Psoas muscle (tissue), 8 donors: ENCODE data around the gene NFIB. TPM values are rescaled to one million over a fixed set of nuclear protein-coding genes. Genes with fewer than 3 reads are reported as not detected.

Experiments used
- ATAC-seq, 4 donors: fragments of 200-7000 bp; cut with Tn5 transposase; one replicate each; pipeline ENCODE4 v1.9.1; 2020; ENCODE audit warnings: moderate library complexity in 3 of 4, mild to moderate bottlenecking in 2 of 4
- DNase-seq, 2 donors: peaks; one replicate each; pipeline ENCODE4 v3.0.0-alpha.2; 2020
- H3K27ac ChIP-seq: fragments of 200-600 bp; one replicate; pipeline ENCODE4 v1.8.0; 2022
- H3K27me3 ChIP-seq, 3 donors: fragments of 200-600 bp in 1 of 3; one replicate each; pipeline versions ENCODE4 v1.6.1 to v1.8.0; 2013 to 2022; ENCODE audit warnings: low read length in 2 of 3, mild to moderate bottlenecking in 2 of 3, moderate library complexity in 1 of 3; ENCODE audit not compliant: insufficient read depth in 3 of 3
- H3K36me3 ChIP-seq, 2 donors: fragments of 200-600 bp in 1 of 2; one replicate each; pipeline versions ENCODE4 v1.6.1 to v1.8.0; 2013 to 2022; ENCODE audit warnings: low read depth in 1 of 2, mild to moderate bottlenecking in 1 of 2, moderate library complexity in 1 of 2; ENCODE audit not compliant: insufficient read depth in 1 of 2
- H3K4me1 ChIP-seq: fragments of 200-600 bp; one replicate; pipeline ENCODE4 v1.8.0; 2022
- H3K4me3 ChIP-seq: fragments of 200-600 bp; one replicate; pipeline ENCODE4 v1.8.0; 2022; ENCODE audit warnings: mild to moderate bottlenecking
- H3K9me3 ChIP-seq: fragments of 200-600 bp; one replicate; pipeline ENCODE4 v1.8.0; 2022
- CTCF ChIP-seq: fragments of 200-600 bp; IDR thresholded peaks from one replicate; pipeline ENCODE4 v1.8.0; 2022; ENCODE audit warnings: antibody characterized with exemption
- WGBS, 3 donors: extraction: QIAGEN DNeasy Blood & Tissue Kit; methylation state at CpG; one replicate each; pipeline versions ENCODE4 v1.1.6 to v1.1.7; 2013; 5-methylcytosine and 5-hydroxymethylcytosine counted together
- intact Hi-C, 2 donors: fragments of 100-400 bp; cut with DNase I; formaldehyde crosslinking; loops; one replicate each; pipeline versions ENCODE4 v1.11.0 to v1.14.2; 2022
- polyA plus RNA-seq, 3 donors: library from polyadenylated mRNA; stranded (reverse); fragments of 200-250 nt; gene quantifications; one replicate each; pipeline ENCODE4 v1.2.3, GENCODE V29; 2013
- total RNA-seq, 4 donors: library from RNA; stranded (reverse); fragmentation: NEBNext Ultra II Directional in 2 of 4; extraction: Animal tissue kit (Norgen Biotek cat#: 25700) in 2 of 4; gene quantifications; one replicate each; pipeline versions ENCODE4 v1.2.1 to v1.2.4, GENCODE V29; 2021 to 2023
- donor health status: healthy with polysubstance abuse.
- donor health status: DM: no; HTN: no; CAD: no; lungs with moderate emphysema.
- donor health status: Bipolar disorder and iron deficiency.
- donor health status: healthy.
- donor health status: DM: yes; HTN: yes; CAD: no.
- donor health status: DM: no; HTN: no; CAD: no.
- donor health status: DM: no; HTN: no; CAD: no.
- donor health status: DM: yes; HTN: yes; CAD: no.

NFIB gene
- total and polyA plus RNA-seq, 7 donors, result 5.8 to 65.1 (median 35.0) TPM

GRCh38 chr9:14306672-14307660, 7.0 kb downstream of the NFIB start:
- DNase-seq, result peak in 1 of 2 donors; percentile 64
- H3K27ac ChIP-seq, result peak overlapping the region; percentile 99
- intact Hi-C loops, result loop anchor here (5.0 to 10.0 kb wide), 2 partner anchors 35 to 52 kb away; no protein-coding TSS in a partner anchor
- H3K27me3 ChIP-seq, result no peaks in the 10 kb centered on the region
- H3K4me3 ChIP-seq, result peak overlapping the region; percentile 93
- peak; percentile 79 to 86 (median 85) for ATAC-seq
- peak; percentile 13 for TF ChIP-seq CTCF
- peaks cover 0 to 8% of the 10 kb centered on the region in 2 donors for H3K36me3 ChIP-seq
- 22 to 35% (median 30%) methylated on average over 26 of the region's 26 CpGs for WGBS, 3 donors
- peaks cover 73% of the 10 kb centered on the region for H3K4me1 ChIP-seq
- no peaks in the 10 kb centered on the region for H3K9me3 ChIP-seq

- no peak for TF ChIP-seq CTCF
- peak overlapping the region; percentile 99 for H3K27ac ChIP-seq
- peak overlapping the region; percentile 93 for H3K4me3 ChIP-seq
- H3K9me3 ChIP-seq, result no peaks in the 10 kb centered on the region
- intact Hi-C loops, result loop anchor here (5.0 to 10.0 kb wide), 2 partner anchors 34 to 51 kb away; no protein-coding TSS in a partner anchor
- WGBS, 3 donors, result 41 to 61% (median 47%) methylated on average over 6 of the region's 6 CpGs
- peaks cover 77% of the 10 kb centered on the region for H3K4me1 ChIP-seq
- peaks cover 0 to 8% of the 10 kb centered on the region in 2 donors for H3K36me3 ChIP-seq
- DNase-seq, result no peak
- no peaks in the 10 kb centered on the region for H3K27me3 ChIP-seq
- no peak for ATAC-seq
These were observed 7.8 kb downstream of the NFIB start for GRCh38 chr9:14306188-14306587.

GRCh38 chr9:14304259-14304658, 9.7 kb downstream of the NFIB start:
- H3K36me3 ChIP-seq, result peaks cover 0 to 8% of the 10 kb centered on the region in 2 donors
- ATAC-seq (no peak), DNase-seq (no peak)
- intact Hi-C loops, result loop anchor here (5.0 to 10.0 kb wide), 2 partner anchors 47 to 49 kb away; no protein-coding TSS in a partner anchor
- peak overlapping the region; percentile 57 for H3K4me3 ChIP-seq
- peaks cover 74% of the 10 kb centered on the region for H3K4me1 ChIP-seq
- no peaks in the 10 kb centered on the region for H3K27me3 ChIP-seq
- no peak for TF ChIP-seq CTCF
- 57 to 75% (median 73%) methylated on average over 3 of the region's 3 CpGs for WGBS, 3 donors
- peak overlapping the region; percentile 99 for H3K27ac ChIP-seq
- no peaks in the 10 kb centered on the region for H3K9me3 ChIP-seq

- Histone ChIP-seq H3K4me1 (peaks cover 74% of the 10 kb centered on the region), H3K27me3 (no peaks in the 10 kb centered on the region), H3K36me3 (peaks cover 0 to 8% of the 10 kb centered on the region in 2 donors), H3K27ac (peak overlapping the region; percentile 99), H3K4me3 (peak overlapping the region; percentile 57), H3K9me3 (no peaks in the 10 kb centered on the region)
- TF ChIP-seq CTCF, result no peak
- no peak for ATAC-seq
- intact Hi-C loops, result loop anchor here (5.0 to 10.0 kb wide), 2 partner anchors 46 to 49 kb away; no protein-coding TSS in a partner anchor
- no peak for DNase-seq
- 44 to 60% (median 53%) methylated on average over 9 of the region's 9 CpGs for WGBS, 3 donors
These were observed 10.4 kb downstream of the NFIB start for GRCh38 chr9:14303521-14303920.
